A549 (cell line): ENCODE results near the gene TBC1D10B.

ENCODE experiments used
- CTCF ChIP-seq: fragments of >200 bp; sonication (Bioruptor Twin); formaldehyde crosslinking; IDR thresholded peaks from 3 replicates; pipeline ENCODE4 v1.5.1; 2016
- EP300 ChIP-seq, 2 experiments: fragments of >200 bp; sonication (Bioruptor Twin); formaldehyde crosslinking; IDR thresholded peaks; 2 replicates in 1 of 2; 3 replicates in 1 of 2; pipeline ENCODE4 v1.6.1; 2016 to 2017
- POLR2A ChIP-seq: IDR thresholded peaks from 2 replicates; pipeline ENCODE4 v1.6.1; 2012; ENCODE audit warnings: mild to moderate bottlenecking, low read length
- RFX5 ChIP-seq: fragments of 450-650 bp; IDR thresholded peaks from 2 replicates; pipeline ENCODE4 v1.7.1; 2014; ENCODE audit warnings: antibody characterized with exemption, mild to moderate bottlenecking, moderate library complexity

GRCh38 chr16:30377812-30378235 is 7.5 kb upstream of the TBC1D10B start:
- TF ChIP-seq CTCF (no peak), POLR2A (no peak; the same call in 1 of the 2 replicates), EP300 (IDR thresholded peaks at IDR 0.05) (no peak), RFX5 (no peak)
